ENCODE measurements around the gene EPN3. TPM values are rescaled to one million over a fixed set of nuclear protein-coding genes. Genes with fewer than 3 reads are reported as not detected.

The EPN3 gene
- total RNA-seq, 3 donors from 2014 or later, result 8.2 to 32.8 TPM; not detected in 1

DNA sequence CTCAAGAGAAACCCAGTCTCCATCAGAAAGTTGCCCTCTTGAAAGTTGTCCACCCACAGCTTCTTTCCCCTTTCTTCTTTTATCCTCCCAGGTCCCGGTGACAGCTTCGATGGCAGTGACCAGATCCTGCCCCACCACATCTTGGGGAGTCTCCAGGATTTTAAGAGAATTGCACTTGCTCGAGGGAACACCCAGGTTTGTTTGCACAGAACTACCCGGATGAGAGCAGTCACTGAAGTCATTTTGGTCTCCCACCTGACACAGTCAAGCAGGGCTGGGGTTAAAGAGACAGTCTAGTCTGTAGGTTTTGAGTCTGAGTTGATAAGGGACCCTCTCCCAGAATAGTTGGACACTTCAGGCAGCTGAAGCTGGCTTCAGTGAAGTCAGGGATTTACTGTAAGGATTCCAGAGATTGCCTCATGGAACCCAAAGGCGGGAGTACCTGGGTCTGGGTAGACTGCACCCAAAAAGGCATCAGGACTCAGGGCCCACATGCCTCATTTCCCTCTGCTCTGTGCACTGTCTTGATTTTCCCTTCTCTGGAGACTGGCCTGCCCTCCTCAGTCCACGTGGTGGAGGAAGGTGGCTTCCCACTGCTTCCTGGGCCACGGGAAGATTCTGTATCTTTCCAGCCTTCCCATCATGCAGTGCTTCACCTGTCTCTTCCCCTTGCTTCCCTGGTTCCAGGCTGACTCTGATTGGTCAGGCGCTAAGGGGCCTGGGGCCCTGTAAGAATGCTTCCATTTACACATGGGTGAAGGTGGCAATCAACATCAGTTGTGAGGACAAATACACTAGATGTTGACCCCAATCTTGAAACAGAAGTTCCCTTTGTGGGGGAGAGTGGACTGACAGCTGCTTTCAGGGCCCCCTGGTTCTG is 14.8 kb upstream of the EPN3 start:
- H3K27ac ChIP-seq, result peak overlapping the region in 1 of 2 donors; percentile 56
- H3K9me3 ChIP-seq, result no peaks in the 10 kb centered on the region
- H3K4me3 ChIP-seq, result no peak overlapping the region
- H3K27me3 ChIP-seq, result no peaks in the 10 kb centered on the region
- no peaks in the 10 kb centered on the region for H3K36me3 ChIP-seq
- intact Hi-C loops (cut with DNase I; ENCODE audit: low total_unique reads), result no loop called here
- TF ChIP-seq, protein P1, sequence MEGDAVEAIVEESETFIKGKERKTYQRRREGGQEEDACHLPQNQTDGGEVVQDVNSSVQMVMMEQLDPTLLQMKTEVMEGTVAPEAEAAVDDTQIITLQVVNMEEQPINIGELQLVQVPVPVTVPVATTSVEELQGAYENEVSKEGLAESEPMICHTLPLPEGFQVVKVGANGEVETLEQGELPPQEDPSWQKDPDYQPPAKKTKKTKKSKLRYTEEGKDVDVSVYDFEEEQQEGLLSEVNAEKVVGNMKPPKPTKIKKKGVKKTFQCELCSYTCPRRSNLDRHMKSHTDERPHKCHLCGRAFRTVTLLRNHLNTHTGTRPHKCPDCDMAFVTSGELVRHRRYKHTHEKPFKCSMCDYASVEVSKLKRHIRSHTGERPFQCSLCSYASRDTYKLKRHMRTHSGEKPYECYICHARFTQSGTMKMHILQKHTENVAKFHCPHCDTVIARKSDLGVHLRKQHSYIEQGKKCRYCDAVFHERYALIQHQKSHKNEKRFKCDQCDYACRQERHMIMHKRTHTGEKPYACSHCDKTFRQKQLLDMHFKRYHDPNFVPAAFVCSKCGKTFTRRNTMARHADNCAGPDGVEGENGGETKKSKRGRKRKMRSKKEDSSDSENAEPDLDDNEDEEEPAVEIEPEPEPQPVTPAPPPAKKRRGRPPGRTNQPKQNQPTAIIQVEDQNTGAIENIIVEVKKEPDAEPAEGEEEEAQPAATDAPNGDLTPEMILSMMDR (IDR thresholded peaks at IDR 0.05), result no peak
- TF ChIP-seq POLR2A (IDR thresholded peaks at IDR 0.05) (no peak), POLR2AphosphoS5 (IDR thresholded peaks at IDR 0.05) (no peak)
- DNase-seq (ENCODE audit: low spot score in 2 of 2), result no peak
- no peaks in the 10 kb centered on the region for H3K4me1 ChIP-seq

DNA sequence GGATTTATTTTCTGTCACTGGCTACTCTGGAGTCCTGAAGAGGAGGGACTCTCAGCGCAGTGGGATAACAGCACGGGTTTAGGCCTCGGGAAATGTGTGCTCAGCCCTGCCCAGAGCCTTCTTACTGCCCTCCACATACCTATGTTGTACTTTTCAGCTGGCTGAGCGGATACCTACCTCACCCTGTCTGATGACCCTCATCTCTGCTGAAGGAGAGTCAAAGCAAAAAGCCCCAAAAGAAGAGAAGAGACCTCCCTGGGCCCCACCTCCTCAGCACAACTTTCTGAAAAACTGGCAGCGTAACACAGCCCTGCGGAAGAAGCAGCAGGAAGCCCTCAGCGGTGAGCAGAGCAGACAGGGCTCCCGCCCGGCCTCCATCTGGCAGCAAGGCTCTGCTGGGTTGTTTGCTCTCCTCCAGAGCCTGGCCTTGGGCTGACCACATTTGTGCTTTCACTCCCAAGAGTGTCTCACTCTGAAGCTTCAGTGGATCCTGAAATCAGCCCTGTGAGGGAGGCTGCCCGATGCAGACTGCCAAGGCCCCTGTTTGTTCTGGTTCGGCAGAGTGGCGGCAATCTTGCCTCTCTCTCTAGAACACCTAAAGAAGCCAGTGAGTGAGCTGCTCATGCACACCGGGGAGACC is 14.0 kb upstream of the EPN3 start:
- intact Hi-C loops (cut with DNase I; ENCODE audit: low total_unique reads), result no loop called here
- peak in 1 of 2 donors; percentile 65 for DNase-seq (ENCODE audit: low spot score in 2 of 2)

DNA sequence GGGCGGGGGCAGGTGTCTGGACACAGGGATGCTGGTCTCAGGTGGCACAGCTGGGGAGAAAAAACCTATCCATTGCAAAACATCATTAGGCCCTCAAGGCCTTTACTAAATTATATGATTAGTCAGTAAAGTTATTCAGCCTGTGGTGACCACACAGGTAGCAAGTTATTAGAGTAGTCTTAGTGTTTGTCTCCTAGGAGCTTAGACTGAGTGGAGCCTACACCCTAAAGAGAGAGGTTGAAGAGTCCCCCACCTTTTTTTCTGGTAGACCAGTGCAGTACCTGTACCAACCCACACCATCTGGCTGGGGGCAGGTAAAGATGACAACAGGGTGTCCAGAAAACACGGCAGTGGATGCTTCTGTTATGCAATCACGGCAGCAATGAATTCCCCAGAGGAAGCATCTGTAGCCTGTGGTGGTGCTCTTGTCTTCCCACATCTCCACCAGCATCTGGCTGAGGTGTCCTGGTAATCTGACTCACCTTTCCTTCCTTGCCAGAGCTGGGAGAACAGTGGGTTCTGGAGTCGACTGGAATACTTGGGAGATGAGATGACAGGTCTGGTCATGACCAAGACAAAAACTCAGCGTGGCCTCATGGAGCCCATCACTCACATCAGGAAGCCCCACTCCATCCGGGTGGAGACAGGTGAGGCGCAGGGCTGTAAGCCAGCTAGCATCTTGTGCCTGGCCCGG is 13.2 kb upstream of the EPN3 start:
- intact Hi-C loops (cut with DNase I; ENCODE audit: low total_unique reads), result no loop called here
- no peaks in the 10 kb centered on the region for H3K9me3 ChIP-seq
- H3K4me1 ChIP-seq, result no peaks in the 10 kb centered on the region
- H3K27ac ChIP-seq, result peak overlapping the region; percentile 25 to 56
- H3K4me3 ChIP-seq, result no peak overlapping the region
- TF ChIP-seq, protein P1 (IDR thresholded peaks at IDR 0.05), result no peak
- TF ChIP-seq POLR2AphosphoS5 (IDR thresholded peaks at IDR 0.05) (no peak), POLR2A (IDR thresholded peaks at IDR 0.05) (no peak)
- H3K36me3 ChIP-seq, result no peaks in the 10 kb centered on the region
- no peak for DNase-seq (ENCODE audit: low spot score in 2 of 2)
- no peaks in the 10 kb centered on the region for H3K27me3 ChIP-seq

More for the DNA sequence above, 14.0 kb upstream of the EPN3 start:
- TF ChIP-seq POLR2AphosphoS5 (IDR thresholded peaks at IDR 0.05) (no peak), POLR2A (IDR thresholded peaks at IDR 0.05) (no peak)
- TF ChIP-seq, protein P1 (IDR thresholded peaks at IDR 0.05), result no peak
- H3K9me3 ChIP-seq, result no peaks in the 10 kb centered on the region
- no peaks in the 10 kb centered on the region for H3K36me3 ChIP-seq
- no peaks in the 10 kb centered on the region for H3K4me1 ChIP-seq
- peak overlapping the region; percentile 25 to 56 for H3K27ac ChIP-seq
- no peaks in the 10 kb centered on the region for H3K27me3 ChIP-seq
- H3K4me3 ChIP-seq, result no peak overlapping the region

DNA sequence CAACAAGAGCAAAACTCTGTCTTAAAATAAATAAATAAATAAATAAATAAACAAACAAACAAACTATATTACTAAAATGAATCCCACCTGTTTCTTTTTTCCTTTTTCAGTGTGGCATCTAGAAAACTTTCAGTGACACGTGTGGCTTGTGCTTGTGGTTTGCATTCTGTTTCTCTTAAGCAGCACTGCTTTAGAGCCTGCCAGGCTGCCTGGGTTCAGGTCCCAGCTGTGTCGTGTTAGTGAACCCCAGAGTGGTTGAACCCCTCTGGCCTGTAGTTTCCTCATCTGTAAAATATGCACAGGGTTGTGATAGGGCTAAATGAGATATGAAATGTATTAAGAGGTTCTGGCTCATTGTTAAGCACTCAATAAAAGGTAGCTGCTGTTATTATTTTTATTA is 12.1 kb upstream of the EPN3 start:
- Histone ChIP-seq H3K27ac (no peak overlapping the region), H3K9me3 (no peaks in the 10 kb centered on the region), H3K36me3 (no peaks in the 10 kb centered on the region), H3K4me3 (no peak overlapping the region), H3K27me3 (no peaks in the 10 kb centered on the region), H3K4me1 (no peaks in the 10 kb centered on the region)
- DNase-seq (ENCODE audit: low spot score in 2 of 2), result no peak
- intact Hi-C loops (cut with DNase I; ENCODE audit: low total_unique reads), result loop anchor here (5.0 kb wide), 1 partner anchor 693 kb away; no protein-coding TSS in a partner anchor
- no peak for TF ChIP-seq POLR2AphosphoS5 (IDR thresholded peaks at IDR 0.05)

DNA sequence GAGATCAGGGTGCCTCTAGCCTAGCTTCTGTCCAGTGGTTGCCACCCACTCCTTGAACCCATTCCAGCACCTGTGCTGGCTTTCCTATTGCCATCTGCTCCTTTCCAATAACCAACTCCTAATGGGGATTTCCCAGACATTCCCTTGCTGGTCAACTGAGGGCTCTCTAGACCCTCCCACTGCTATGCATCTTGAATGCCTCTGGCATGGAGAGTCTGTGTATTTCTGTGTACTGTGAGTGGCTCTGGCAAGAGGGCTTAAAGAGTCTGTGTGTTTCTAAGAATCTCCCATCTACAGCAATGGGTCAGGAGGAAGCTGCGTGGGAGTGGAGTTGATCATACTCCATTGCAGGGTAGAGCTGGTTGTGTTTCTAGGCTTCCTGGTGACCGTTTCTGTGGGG is 11.0 kb upstream of the EPN3 start:
- no peak for TF ChIP-seq POLR2AphosphoS5 (IDR thresholded peaks at IDR 0.05)

More for the DNA sequence above, 11.0 kb upstream of the EPN3 start:
- Histone ChIP-seq H3K27ac (no peak overlapping the region), H3K36me3 (no peaks in the 10 kb centered on the region), H3K9me3 (no peaks in the 10 kb centered on the region), H3K4me3 (no peak overlapping the region), H3K27me3 (no peaks in the 10 kb centered on the region), H3K4me1 (no peaks in the 10 kb centered on the region)
- intact Hi-C loops (cut with DNase I; ENCODE audit: low total_unique reads), result loop anchor here (5.0 kb wide), 1 partner anchor 694 kb away; no protein-coding TSS in a partner anchor
- no peak for DNase-seq (ENCODE audit: low spot score in 2 of 2)

All from breast epithelium (tissue), 4 donors.